SK-N-DZ (cell line): ENCODE results near the gene PPP4R1.

Experiments
- DNase-seq: peaks from one replicate; pipeline ENCODE4 v3.0.0-alpha.2; 2015; ENCODE audit warnings: low spot score
- small RNA-seq, 2 experiments: library from RNA; depleted of rRNA; stranded (forward); fragments of <200 nt; gene quantifications; one replicate each; pipeline ENCODE3, GENCODE V24; 2014

The PPP4R1 gene

GRCh38 chr18:9508446-9509025 lies 105.8 kb downstream of the PPP4R1 start:
- DNase-seq: no peak

- no peak for DNase-seq
Observed at GRCh38 chr18:9507565-9508088, 106.7 kb downstream of the PPP4R1 start.

GRCh38 chr18:9506046-9506792 lies 108.1 kb downstream of the PPP4R1 start:
- peak; percentile 9 for DNase-seq

Small RNA genes lying within 50 kb of the gene (small RNA-seq; reads per million reads assigned to genes)
- 0.05 to 0.18 reads per million in 2 experiments for gene RNU2-27P
- gene RNU6-903P: 0 reads per million in 2 experiments
